Liver (tissue), 9 donors: Measurements from ENCODE around the gene CHKA. TPM values are rescaled to one million over a fixed set of nuclear protein-coding genes. Genes with fewer than 3 reads are reported as not detected.

Experiments
- DNase-seq: peaks from one replicate; pipeline ENCODE4 v3.0.0-alpha.2; 2017; ENCODE audit warnings: low spot score
- H3K27ac ChIP-seq, 2 donors: one replicate each; pipeline ENCODE4 v1.7.0; 2013; ENCODE audit warnings: inconsistent platforms in 2 of 2, low read length in 2 of 2, control low read depth in 1 of 2, low read depth in 1 of 2, mild to moderate bottlenecking in 1 of 2
- H3K27me3 ChIP-seq, 4 donors: one replicate each; pipeline versions ENCODE4 v1.6.1 to v1.7.0; 2013; ENCODE audit warnings: low read length in 3 of 4, inconsistent platforms in 1 of 4, mild to moderate bottlenecking in 1 of 4, moderate library complexity in 1 of 4; ENCODE audit not compliant: control insufficient read depth in 4 of 4, insufficient read depth in 4 of 4
- H3K36me3 ChIP-seq, 4 donors: one replicate each; pipeline versions ENCODE4 v1.6.1 to v1.7.0; 2013; ENCODE audit warnings: low read length in 3 of 4, mild to moderate bottlenecking in 3 of 4, low read depth in 1 of 4, moderate library complexity in 1 of 4; ENCODE audit not compliant: control insufficient read depth in 4 of 4, insufficient read depth in 3 of 4
- H3K4me1 ChIP-seq, 4 donors: one replicate each; pipeline versions ENCODE4 v1.6.1 to v1.7.0; 2013; ENCODE audit warnings: low read length in 3 of 4, mild to moderate bottlenecking in 3 of 4, moderate library complexity in 1 of 4; ENCODE audit not compliant: control insufficient read depth in 4 of 4, insufficient read depth in 4 of 4
- H3K4me3 ChIP-seq, 3 donors: one replicate each; pipeline versions ENCODE4 v1.6.1 to v1.7.0; 2013; ENCODE audit warnings: low read length in 3 of 3, control low read depth in 1 of 3, low read depth in 1 of 3, mild to moderate bottlenecking in 1 of 3
- H3K9ac ChIP-seq, 2 donors: one replicate each; pipeline ENCODE4 v1.7.0; 2013; ENCODE audit warnings: low read length in 2 of 2, mild to moderate bottlenecking in 2 of 2, moderate library complexity in 2 of 2, control low read depth in 1 of 2, low read depth in 1 of 2
- H3K9me3 ChIP-seq, 4 donors: one replicate each; pipeline versions ENCODE4 v1.6.1 to v1.7.0; 2013; ENCODE audit warnings: low read length in 3 of 4; ENCODE audit not compliant: control insufficient read depth in 4 of 4
- CTCF ChIP-seq: fragments of 150-350 bp; IDR thresholded peaks from 2 replicates; pipeline ENCODE4 v1.5.1; 2017; ENCODE audit warnings: improper control_type of control experiment, low read depth, low read length; ENCODE audit not compliant: missing input control
- EGR1 ChIP-seq, 2 donors: IDR thresholded peaks; 2 replicates each; pipeline ENCODE4 v1.6.1; 2016 to 2018; ENCODE audit warnings: antibody characterized with exemption in 2 of 2, low read depth in 2 of 2
- FOXA1 ChIP-seq: IDR thresholded peaks from 2 replicates; pipeline ENCODE4 v1.6.1; 2016; ENCODE audit warnings: antibody characterized with exemption
- FOXA2 ChIP-seq: IDR thresholded peaks from 2 replicates; pipeline ENCODE4 v1.6.1; 2016; ENCODE audit warnings: antibody characterized with exemption
- HNF4G ChIP-seq: IDR thresholded peaks from 2 replicates; pipeline ENCODE4 v1.6.1; 2016; ENCODE audit warnings: antibody characterized with exemption
- MAX ChIP-seq: IDR thresholded peaks from 2 replicates; pipeline ENCODE4 v1.6.1; 2016; ENCODE audit warnings: antibody characterized with exemption
- NR2F2 ChIP-seq: IDR thresholded peaks from 2 replicates; pipeline ENCODE4 v1.6.1; 2016; ENCODE audit warnings: antibody characterized with exemption
- RAD21 ChIP-seq, 2 donors: IDR thresholded peaks; 2 replicates each; pipeline ENCODE4 v1.6.1; 2016; ENCODE audit warnings: antibody characterized with exemption in 2 of 2, mild to moderate bottlenecking in 2 of 2
- REST ChIP-seq: IDR thresholded peaks from 2 replicates; pipeline ENCODE4 v1.6.1; 2016; ENCODE audit warnings: antibody characterized with exemption, mild to moderate bottlenecking
- TAF1 ChIP-seq: conservative IDR thresholded peaks from 2 replicates; pipeline ENCODE4 v1.6.1; 2016; ENCODE audit warnings: antibody characterized with exemption, mild to moderate bottlenecking
- WGBS: extraction: QIAGEN DNeasy Blood & Tissue Kit; methylation state at CpG from one replicate; pipeline ENCODE4 v1.1.7; 2013; 5-methylcytosine and 5-hydroxymethylcytosine counted together
- polyA plus RNA-seq, 2 donors: library from polyadenylated mRNA; stranded (reverse) in 1 of 2; unstranded in 1 of 2; fragments of 200-250 nt in 1 of 2; fragments of >200 nt in 1 of 2; fragmentation: Nextera tagmentation in 1 of 2; extraction: Ambion mirVana in 1 of 2; gene quantifications; one replicate each; pipeline versions ENCODE4 v1.2.1 to v1.2.3, GENCODE V29; 2013 to 2015
- total RNA-seq, 2 donors: library from RNA; depleted of rRNA; stranded (reverse); fragments of >200 nt; gene quantifications; one replicate each; pipeline ENCODE4 v1.2.3, GENCODE V29; 2014
- donor health status: healthy.
- donor health status: healthy.
- donor health status: healthy.
- donor health status: healthy.
- donor health status: healthy.

The CHKA gene
- total and polyA plus RNA-seq, 4 donors, result 11.4 to 41.9 (median 17.3) TPM

GRCh38 chr11:68135161-68135560, 14.0 kb upstream of the CHKA start:
- Histone ChIP-seq H3K27ac (no peak overlapping the region), H3K4me3 (no peak overlapping the region), H3K9ac (no peak overlapping the region), H3K9me3 (no peaks in the 10 kb centered on the region), H3K36me3 (no peaks in the 10 kb centered on the region), H3K27me3 (no peaks in the 10 kb centered on the region), H3K4me1 (peaks cover 2 to 9% (median 8%) of the 10 kb centered on the region in 4 donors)
- WGBS, result 81% methylated on average over 3 of the region's 3 CpGs
- no peak for TF ChIP-seq HNF4G
- no peak for DNase-seq

GRCh38 chr11:68133761-68134160, 12.6 kb upstream of the CHKA start:
- no peak overlapping the region for H3K4me3 ChIP-seq
- no peak overlapping the region for H3K27ac ChIP-seq
- TF ChIP-seq MAX, result no peak
- TF ChIP-seq FOXA1, result no peak
- no peak for TF ChIP-seq REST
- no peak for TF ChIP-seq TAF1
- no peak for TF ChIP-seq FOXA2
- no peak for TF ChIP-seq EGR1 (IDR thresholded peaks at IDR 0.05; ENCODE audit: low read depth in 2 of 2)
- no peak for TF ChIP-seq CTCF
- no peak for TF ChIP-seq RAD21 (IDR thresholded peaks at IDR 0.05)
- peaks cover 7 to 15% (median 12%) of the 10 kb centered on the region in 4 donors for H3K4me1 ChIP-seq
- WGBS, result 90% methylated on average over 2 of the region's 2 CpGs
- no peaks in the 10 kb centered on the region for H3K36me3 ChIP-seq
- no peak for DNase-seq
- no peak overlapping the region for H3K9ac ChIP-seq
- no peaks in the 10 kb centered on the region for H3K9me3 ChIP-seq
- no peaks in the 10 kb centered on the region for H3K27me3 ChIP-seq

- TF ChIP-seq REST, result no peak
- TF ChIP-seq NR2F2, result no peak
- no peak for DNase-seq
- 96% methylated on average over 1 of the region's 1 CpG for WGBS
- Histone ChIP-seq H3K4me1 (peaks cover 14 to 33% (median 25%) of the 10 kb centered on the region in 4 donors), H3K9ac (no peak overlapping the region), H3K4me3 (no peak overlapping the region), H3K9me3 (no peaks in the 10 kb centered on the region), H3K36me3 (no peaks in the 10 kb centered on the region), H3K27me3 (no peaks in the 10 kb centered on the region), H3K27ac (no peak overlapping the region)
Measured at GRCh38 chr11:68130121-68130520, 8.9 kb upstream of the CHKA start.
